ENCODE measurements around the gene CASP6.

- TF ChIP-seq POLR2A (IDR thresholded peaks at IDR 0.05) (no peak), CTCF (IDR thresholded peaks at IDR 0.05) (no peak), EP300 (IDR thresholded peaks at IDR 0.05) (no peak), POLR2AphosphoS5 (IDR thresholded peaks at IDR 0.05) (no peak)
Observed at GRCh38 chr4:109683621-109684253, 19.5 kb downstream of the CASP6 start.
